ENCODE results near the gene GFAP.

The GFAP gene

GRCh38 chr17:44889003-44889402, 26.3 kb downstream of the GFAP start:
- H3K79me2 ChIP-seq (ENCODE audit: insufficient read depth, low read length): peaks cover 64% of the 10 kb centered on the region
- no peak overlapping the region for H3K9ac ChIP-seq (ENCODE audit: low read depth, low read length, poor library complexity, severe bottlenecking)
- peaks cover 60% of the 10 kb centered on the region for H3K36me3 ChIP-seq (ENCODE audit: insufficient read depth, low read length)

GRCh38 chr17:44887971-44888954, 27.0 kb downstream of the GFAP start:
- H3K4me2 ChIP-seq (ENCODE audit: low read depth, low read length, poor library complexity, severe bottlenecking): peak overlapping the region; percentile 21
- TF ChIP-seq EZH2phosphoT487 (IDR thresholded peaks at IDR 0.05; ENCODE audit: borderline replicate concordance) (no peak), CTCF (conservative IDR thresholded peaks at IDR 0.05; ENCODE audit: low read length) (no peak)
- H3K9ac ChIP-seq (ENCODE audit: low read depth, low read length, poor library complexity, severe bottlenecking): no peak overlapping the region
- no peaks in the 10 kb centered on the region for H3K9me2 ChIP-seq (replicated peaks; ENCODE audit: low read depth, low read length)
- peaks cover 65% of the 10 kb centered on the region for H3K36me3 ChIP-seq (ENCODE audit: insufficient read depth, low read length)
- no peak overlapping the region for H3K4me3 ChIP-seq (ENCODE audit: low read length, poor library complexity, severe bottlenecking)
- peaks cover 3% of the 10 kb centered on the region for H3K4me1 ChIP-seq (ENCODE audit: insufficient read depth, low read length, poor library complexity, severe bottlenecking)
- no peaks in the 10 kb centered on the region for H3K27me3 ChIP-seq (ENCODE audit: insufficient read depth, low read length, poor library complexity, severe bottlenecking)
- no peaks in the 10 kb centered on the region for H3F3A ChIP-seq (ENCODE audit: low read depth)
- no peak overlapping the region for H2AFZ ChIP-seq (ENCODE audit: low read length)
- H4K20me1 ChIP-seq (ENCODE audit: insufficient read depth, low read length, poor library complexity, severe bottlenecking): peaks cover 30% of the 10 kb centered on the region
- H3K9me3 ChIP-seq (ENCODE audit: insufficient read depth, low read depth, low read length): no peaks in the 10 kb centered on the region
- H3K79me2 ChIP-seq (ENCODE audit: insufficient read depth, low read length): peaks cover 60% of the 10 kb centered on the region

More at GRCh38 chr17:44889003-44889402, 26.3 kb downstream of the GFAP start:
- H3K27me3 ChIP-seq (ENCODE audit: insufficient read depth, low read length, poor library complexity, severe bottlenecking): no peaks in the 10 kb centered on the region
- H3K4me3 ChIP-seq (ENCODE audit: low read length, poor library complexity, severe bottlenecking): no peak overlapping the region
- peaks cover 3% of the 10 kb centered on the region for H3K4me1 ChIP-seq (ENCODE audit: insufficient read depth, low read length, poor library complexity, severe bottlenecking)
- no peak overlapping the region for H3K4me2 ChIP-seq (ENCODE audit: low read depth, low read length, poor library complexity, severe bottlenecking)
- no peaks in the 10 kb centered on the region for H3K9me3 ChIP-seq (ENCODE audit: insufficient read depth, low read depth, low read length)
- TF ChIP-seq EZH2phosphoT487 (IDR thresholded peaks at IDR 0.05; ENCODE audit: borderline replicate concordance) (no peak), CTCF (conservative IDR thresholded peaks at IDR 0.05; ENCODE audit: low read length) (no peak)
- no peaks in the 10 kb centered on the region for H3F3A ChIP-seq (ENCODE audit: low read depth)
- H4K20me1 ChIP-seq (ENCODE audit: insufficient read depth, low read length, poor library complexity, severe bottlenecking): peaks cover 30% of the 10 kb centered on the region
- H3K9me2 ChIP-seq (replicated peaks; ENCODE audit: low read depth, low read length): no peaks in the 10 kb centered on the region
- no peak overlapping the region for H2AFZ ChIP-seq (ENCODE audit: low read length)

GRCh38 chr17:44887016-44887415, 28.3 kb downstream of the GFAP start:
- no peak overlapping the region for H3K4me3 ChIP-seq (ENCODE audit: low read length, poor library complexity, severe bottlenecking)
- peaks cover 30% of the 10 kb centered on the region for H4K20me1 ChIP-seq (ENCODE audit: insufficient read depth, low read length, poor library complexity, severe bottlenecking)
- no peak overlapping the region for H3K9ac ChIP-seq (ENCODE audit: low read depth, low read length, poor library complexity, severe bottlenecking)
- peaks cover 3% of the 10 kb centered on the region for H3K4me1 ChIP-seq (ENCODE audit: insufficient read depth, low read length, poor library complexity, severe bottlenecking)
- H3K79me2 ChIP-seq (ENCODE audit: insufficient read depth, low read length): peaks cover 51% of the 10 kb centered on the region
- H2AFZ ChIP-seq (ENCODE audit: low read length): no peak overlapping the region
- H3K36me3 ChIP-seq (ENCODE audit: insufficient read depth, low read length): peaks cover 66% of the 10 kb centered on the region
- H3K9me2 ChIP-seq (replicated peaks; ENCODE audit: low read depth, low read length): no peaks in the 10 kb centered on the region
- H3K9me3 ChIP-seq (ENCODE audit: insufficient read depth, low read depth, low read length): no peaks in the 10 kb centered on the region
- no peaks in the 10 kb centered on the region for H3F3A ChIP-seq (ENCODE audit: low read depth)
- no peaks in the 10 kb centered on the region for H3K27me3 ChIP-seq (ENCODE audit: insufficient read depth, low read length, poor library complexity, severe bottlenecking)
- no peak overlapping the region for H3K4me2 ChIP-seq (ENCODE audit: low read depth, low read length, poor library complexity, severe bottlenecking)
- no peak for TF ChIP-seq CTCF (conservative IDR thresholded peaks at IDR 0.05; ENCODE audit: low read length)

Measured in Loucy (cell line).